IMR-90 (cell line): ENCODE data around the gene DZIP1. TPM values are rescaled to one million over a fixed set of nuclear protein-coding genes. Genes with fewer than 3 reads are reported as not detected.

Experiments used
- ATAC-seq: fragments of 200-7000 bp; cut with Tn5 transposase; 2 replicates; pipeline ENCODE4 v1.9.1; 2020; ENCODE audit warnings: low read depth, mild to moderate bottlenecking, moderate library complexity
- BruUV-seq: library from RNA; stranded (reverse); fragments of 400-500 nt; replicated peaks from 2 replicates; lab custom pipeline; 2021; lab: Mats Ljungman, UMichigan
- CTCF ChIA-PET: fragments of 300-600 bp; formaldehyde crosslinking; extraction: SDS; loops from one replicate; lab custom pipeline; 2021; ENCODE audit warnings: antibody characterized with exemption; lab: Yijun Ruan, JAX
- POLR2A ChIA-PET: fragments of 300-600 bp; sonication (Branson Sonifier 250); formaldehyde crosslinking; loops from one replicate; lab custom pipeline; 2022; ENCODE audit warnings: antibody characterized with exemption; ENCODE audit not compliant: unreplicated experiment; lab: Charles Lee
- DNase-seq: peaks from one replicate; pipeline ENCODE4 v3.0.0; 2013
- H2AFZ ChIP-seq: replicated peaks from 2 replicates; pipeline ENCODE3; 2013; ENCODE audit warnings: low read length, mild to moderate bottlenecking; ENCODE audit not compliant: poor library complexity
- H2AK5ac ChIP-seq: 2 replicates; pipeline ENCODE4 v1.6.1; 2013; ENCODE audit warnings: low read depth, low read length, inconsistent platforms
- H2AK9ac ChIP-seq: replicated peaks from 2 replicates; pipeline ENCODE3; 2013; ENCODE audit warnings: mild to moderate bottlenecking, low read depth, low read length, moderate library complexity; ENCODE audit not compliant: poor library complexity
- H2BK120ac ChIP-seq: 2 replicates; pipeline ENCODE4 v1.6.1; 2013; ENCODE audit warnings: low read depth, low read length, inconsistent platforms
- H2BK15ac ChIP-seq: 3 replicates; pipeline ENCODE4 v1.6.1; 2013; ENCODE audit warnings: low read depth, low read length, inconsistent platforms
- H2BK20ac ChIP-seq: 2 replicates; pipeline ENCODE4 v1.6.1; 2013; ENCODE audit warnings: low read depth, mild to moderate bottlenecking, inconsistent platforms, low read length, moderate library complexity
- H2BK5ac ChIP-seq: 2 replicates; pipeline ENCODE4 v1.6.1; 2013; ENCODE audit warnings: mild to moderate bottlenecking, low read depth, low read length, inconsistent platforms; ENCODE audit not compliant: poor library complexity, severe bottlenecking
- H3K14ac ChIP-seq: replicated peaks from 2 replicates; pipeline ENCODE4 v1.6.1; 2013; ENCODE audit warnings: low read depth, low read length, inconsistent platforms
- H3K18ac ChIP-seq: 2 replicates; pipeline ENCODE4 v1.6.1; 2013; ENCODE audit warnings: low read depth, low read length, control low read depth
- H3K23ac ChIP-seq: 2 replicates; pipeline ENCODE4 v1.6.1; 2013; ENCODE audit warnings: low read depth, low read length, inconsistent platforms
- H3K27ac ChIP-seq: 2 replicates; pipeline ENCODE4 v1.5.1; 2013; ENCODE audit warnings: mild to moderate bottlenecking, control low read depth, low read length; ENCODE audit not compliant: insufficient read depth
- H3K27me3 ChIP-seq: 2 replicates; pipeline ENCODE4 v1.6.1; 2013; ENCODE audit warnings: low read length; ENCODE audit not compliant: control insufficient read depth, insufficient read depth
- H3K36me3 ChIP-seq: 2 replicates; pipeline ENCODE4 v1.6.1; 2013; ENCODE audit warnings: low read length, mixed read lengths; ENCODE audit not compliant: control insufficient read depth, insufficient read depth
- H3K4ac ChIP-seq: 2 replicates; pipeline ENCODE4 v1.6.1; 2013; ENCODE audit warnings: low read depth, low read length, inconsistent platforms
- H3K4me1 ChIP-seq: 2 replicates; pipeline ENCODE4 v1.6.1; 2013; ENCODE audit warnings: low read length, mixed read lengths; ENCODE audit not compliant: control insufficient read depth, insufficient read depth
- H3K4me2 ChIP-seq: 2 replicates; pipeline ENCODE4 v1.6.1; 2013; ENCODE audit warnings: low read depth, mild to moderate bottlenecking, control low read depth, low read length, moderate library complexity
- H3K4me3 ChIP-seq: 2 replicates; pipeline ENCODE4 v1.5.1; 2013; ENCODE audit warnings: low read depth, mild to moderate bottlenecking, control low read depth, low read length, moderate library complexity; ENCODE audit not compliant: insufficient read depth
- H3K56ac ChIP-seq: 2 replicates; pipeline ENCODE4 v1.6.1; 2013; ENCODE audit warnings: low read length, inconsistent platforms; ENCODE audit not compliant: insufficient read depth; ENCODE audit errors: extremely low read depth
- H3K79me1 ChIP-seq, 2 experiments: 2 replicates each; pipeline ENCODE4 v1.6.1; 2013; ENCODE audit warnings: low read length in 2 of 2, inconsistent platforms in 1 of 2, low read depth in 1 of 2
- H3K9ac ChIP-seq: 2 replicates; pipeline ENCODE4 v1.6.1; 2013; ENCODE audit warnings: low read depth, low read length, control low read depth
- H3K9me1 ChIP-seq: 2 replicates; pipeline ENCODE4 v1.6.1; 2013; ENCODE audit warnings: low read length, inconsistent platforms; ENCODE audit not compliant: insufficient read depth
- H3K9me3 ChIP-seq: 2 replicates; pipeline ENCODE4 v1.6.1; 2013; ENCODE audit warnings: low read length; ENCODE audit not compliant: control insufficient read depth, insufficient read depth
- H4K20me1 ChIP-seq: 2 replicates; pipeline ENCODE4 v1.6.1; 2013; ENCODE audit warnings: low read length, inconsistent platforms; ENCODE audit not compliant: insufficient read depth
- H4K5ac ChIP-seq: 2 replicates; pipeline ENCODE4 v1.6.1; 2013; ENCODE audit warnings: mild to moderate bottlenecking, low read depth, low read length, control low read depth
- H4K8ac ChIP-seq, 2 experiments: 2 replicates each; pipeline ENCODE4 v1.6.1; 2013; ENCODE audit warnings: low read depth in 2 of 2, low read length in 2 of 2, control low read depth in 1 of 2, inconsistent platforms in 1 of 2
- H4K91ac ChIP-seq: 2 replicates; pipeline ENCODE4 v1.6.1; 2013; ENCODE audit warnings: low read depth, low read length, inconsistent platforms; ENCODE audit not compliant: insufficient read depth
- BHLHE40 ChIP-seq: fragments of 150-350 bp; IDR thresholded peaks from 2 replicates; pipeline ENCODE4 v1.6.1; 2016; ENCODE audit warnings: mild to moderate bottlenecking, low read depth, low read length
- CHD1 ChIP-seq: IDR thresholded peaks from 2 replicates; pipeline ENCODE4 v1.6.1; 2012; ENCODE audit warnings: low read depth, low read length, improper control_type of control experiment
- CTCF ChIP-seq: conservative IDR thresholded peaks from 2 replicates; pipeline ENCODE4 v1.5.1; 2012; ENCODE audit warnings: mild to moderate bottlenecking, low read depth, low read length, improper control_type of control experiment
- FOS ChIP-seq: fragments of 150-350 bp; IDR thresholded peaks from 2 replicates; pipeline ENCODE4 v1.6.1; 2016; ENCODE audit warnings: low read depth, low read length
- MAFK ChIP-seq: IDR thresholded peaks from 2 replicates; pipeline ENCODE4 v1.6.1; 2012; ENCODE audit warnings: low read depth, low read length, improper control_type of control experiment
- MAZ ChIP-seq: IDR thresholded peaks from 2 replicates; pipeline ENCODE4 v1.6.1; 2012; ENCODE audit warnings: low read depth, mild to moderate bottlenecking, low read length, improper control_type of control experiment, moderate library complexity, borderline replicate concordance
- MXI1 ChIP-seq: IDR thresholded peaks from 2 replicates; pipeline ENCODE4 v1.6.1; 2012; ENCODE audit warnings: low read depth, mild to moderate bottlenecking, low read length, moderate library complexity, borderline replicate concordance
- NFE2L2 ChIP-seq: fragments of 150-350 bp; IDR thresholded peaks from 2 replicates; pipeline ENCODE4 v1.6.1; 2016; ENCODE audit warnings: low read depth, mild to moderate bottlenecking, low read length
- POLR2A ChIP-seq: IDR thresholded peaks from 2 replicates; pipeline ENCODE4 v1.6.1; 2012; ENCODE audit warnings: mild to moderate bottlenecking, low read depth, low read length
- RAD21 ChIP-seq: IDR thresholded peaks from 2 replicates; pipeline ENCODE4 v1.6.1; 2012; ENCODE audit warnings: low read length, improper control_type of control experiment
- RCOR1 ChIP-seq: IDR thresholded peaks from 2 replicates; pipeline ENCODE4 v1.6.1; 2012; ENCODE audit warnings: mild to moderate bottlenecking, low read length, improper control_type of control experiment; ENCODE audit not compliant: insufficient replicate concordance
- RFX5 ChIP-seq: IDR thresholded peaks from 2 replicates; pipeline ENCODE4 v1.8.0; 2012; ENCODE audit warnings: low read depth, mild to moderate bottlenecking, low read length, moderate library complexity
- SMC3 ChIP-seq: fragments of 150-350 bp; IDR thresholded peaks from 2 replicates; pipeline ENCODE4 v1.6.1; 2016; ENCODE audit warnings: low read depth, mild to moderate bottlenecking, antibody characterized with exemption, low read length, moderate library complexity
- WGBS, 2 experiments: methylation state at CpG; one replicate each; pipeline versions ENCODE4 v1.1.5 to v1.1.7; 2013; ENCODE audit warnings: missing lambda C conversion rate in 2 of 2; ENCODE audit not compliant: insufficient read length in 1 of 2; ENCODE audit errors: extremely low coverage in 2 of 2; 5-methylcytosine and 5-hydroxymethylcytosine counted together
- dilution Hi-C: fragments of 300-500 bp; cut with HindIII; formaldehyde crosslinking; loops from one replicate; pipeline ENCODE4 v1.14.3; 2018; ENCODE audit warnings: low sequenced_read_pairs; ENCODE audit not compliant: unreplicated experiment
- in situ Hi-C: fragments of 300-500 bp; cut with MboI; formaldehyde crosslinking; loops from 3 replicates; pipeline ENCODE4 v1.14.3; 2019; ENCODE audit warnings: low sequenced_read_pairs, inconsistent platforms, mixed read lengths
- intact Hi-C: fragments of 100-400 bp; cut with micrococcal nuclease; formaldehyde crosslinking; loops from 2 replicates; pipeline ENCODE4 v1.10.0; 2022
- polyA plus RNA-seq, 3 experiments: library from polyadenylated mRNA; depleted of rRNA; stranded (reverse); fragments of >200 nt; gene quantifications; 2 replicates each; pipeline ENCODE4 v1.2.3, GENCODE V29; 2012; ENCODE audit warnings: low replicate concordance in 1 of 3
- total RNA-seq: library from RNA; depleted of rRNA; stranded (reverse); fragments of >200 nt; gene quantifications from 2 replicates; pipeline ENCODE4 v1.2.3, GENCODE V29; 2012
- TF ChIP-seq, protein P1 (sequence below): fragments of 150-350 bp; IDR thresholded peaks from 2 replicates; pipeline ENCODE4 v1.6.1; 2016; ENCODE audit warnings: low read depth, mild to moderate bottlenecking, low read length, moderate library complexity, borderline replicate concordance

The DZIP1 gene
- total and polyA plus RNA-seq, 2 of the 4 experiments (the other 2 are of a cell fraction), result 12.2 to 15.9 TPM

- Histone ChIP-seq H3K36me3 (no peaks in the 10 kb centered on the region), H2AK5ac (no peak overlapping the region), H2BK15ac (no peak overlapping the region), H2BK20ac (no peak overlapping the region), H3K27ac (no peak overlapping the region), H3K4ac (no peak overlapping the region), H2BK5ac (no peak overlapping the region), H2BK120ac (no peak overlapping the region), H3K56ac (no peak overlapping the region), H3K9me1 (no peaks in the 10 kb centered on the region), H4K8ac (no peak overlapping the region), H2AK9ac (no peak overlapping the region), H3K79me1 (peaks cover 3 to 48% of the 10 kb centered on the region in 2 experiments; a peak in 3 of 4 replicates), H3K9ac (no peak overlapping the region; the same call in 1 of the 2 replicates), H4K91ac (no peak overlapping the region), H3K18ac (no peak overlapping the region), H3K4me1 (peaks cover 2% of the 10 kb centered on the region; the same call in 1 of the 2 replicates), H3K4me3 (no peak overlapping the region), H4K20me1 (peaks cover 20% of the 10 kb centered on the region; the same call in 1 of the 2 replicates), H2AFZ (no peak overlapping the region), H3K4me2 (peak overlapping the region; percentile 93), H3K14ac (no peak overlapping the region), H3K27me3 (no peaks in the 10 kb centered on the region), H4K5ac (no peak overlapping the region), H3K23ac (no peak overlapping the region; the same call in 1 of the 2 replicates), H3K9me3 (no peaks in the 10 kb centered on the region)
- no peak for ATAC-seq
- CTCF ChIA-PET, result no interaction called here
- no CpG with 5 or more reads among the region's 4 CpGs for WGBS, 2 experiments
- in situ Hi-C loops, result no loop called here
- no peak for TF ChIP-seq FOS
- no peak for TF ChIP-seq POLR2A
- TF ChIP-seq RAD21, result no peak
- TF ChIP-seq, protein P1, sequence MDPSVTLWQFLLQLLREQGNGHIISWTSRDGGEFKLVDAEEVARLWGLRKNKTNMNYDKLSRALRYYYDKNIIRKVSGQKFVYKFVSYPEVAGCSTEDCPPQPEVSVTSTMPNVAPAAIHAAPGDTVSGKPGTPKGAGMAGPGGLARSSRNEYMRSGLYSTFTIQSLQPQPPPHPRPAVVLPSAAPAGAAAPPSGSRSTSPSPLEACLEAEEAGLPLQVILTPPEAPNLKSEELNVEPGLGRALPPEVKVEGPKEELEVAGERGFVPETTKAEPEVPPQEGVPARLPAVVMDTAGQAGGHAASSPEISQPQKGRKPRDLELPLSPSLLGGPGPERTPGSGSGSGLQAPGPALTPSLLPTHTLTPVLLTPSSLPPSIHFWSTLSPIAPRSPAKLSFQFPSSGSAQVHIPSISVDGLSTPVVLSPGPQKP, result no peak
- no peak for TF ChIP-seq MAFK
- no peak for TF ChIP-seq CHD1
- no peak for TF ChIP-seq RCOR1
- no peak for TF ChIP-seq SMC3
- no peak for TF ChIP-seq RFX5
- no peak for TF ChIP-seq CTCF
- no peak for TF ChIP-seq MXI1
- TF ChIP-seq BHLHE40, result no peak
- no peak for TF ChIP-seq MAZ
- no peak for TF ChIP-seq NFE2L2
- POLR2A ChIA-PET, result no interaction called here
- no peak for DNase-seq
- intact Hi-C loops, result loop anchor here (10.0 kb wide), 1 partner anchor 96 kb away; no protein-coding TSS in a partner anchor
- dilution Hi-C loops, result no loop called here
- no TSS peak for BruUV-seq
These were observed 34.5 kb upstream of the DZIP1 start for GRCh38 chr13:95678967-95679366.
